IMR-90 (cell line): Measurements from ENCODE around the gene KCNIP1. TPM values are rescaled to one million over a fixed set of nuclear protein-coding genes. Genes with fewer than 3 reads are reported as not detected.

Source experiments
- ATAC-seq: fragments of 200-7000 bp; cut with Tn5 transposase; 2 replicates; pipeline ENCODE4 v1.9.1; 2020; ENCODE audit warnings: low read depth, mild to moderate bottlenecking, moderate library complexity
- BruUV-seq: library from RNA; stranded (reverse); fragments of 400-500 nt; replicated peaks from 2 replicates; lab custom pipeline; 2021; lab: Mats Ljungman, UMichigan
- CTCF ChIA-PET: fragments of 300-600 bp; formaldehyde crosslinking; extraction: SDS; loops from one replicate; lab custom pipeline; 2021; ENCODE audit warnings: antibody characterized with exemption; lab: Yijun Ruan, JAX
- POLR2A ChIA-PET: fragments of 300-600 bp; sonication (Branson Sonifier 250); formaldehyde crosslinking; loops from one replicate; lab custom pipeline; 2022; ENCODE audit warnings: antibody characterized with exemption; ENCODE audit not compliant: unreplicated experiment; lab: Charles Lee
- DNase-seq: peaks from one replicate; pipeline ENCODE4 v3.0.0; 2013
- H2AFZ ChIP-seq: replicated peaks from 2 replicates; pipeline ENCODE3; 2013; ENCODE audit warnings: low read length, mild to moderate bottlenecking; ENCODE audit not compliant: poor library complexity
- H2AK5ac ChIP-seq: 2 replicates; pipeline ENCODE4 v1.6.1; 2013; ENCODE audit warnings: low read depth, low read length, inconsistent platforms
- H2AK9ac ChIP-seq: replicated peaks from 2 replicates; pipeline ENCODE3; 2013; ENCODE audit warnings: mild to moderate bottlenecking, low read depth, low read length, moderate library complexity; ENCODE audit not compliant: poor library complexity
- H2BK120ac ChIP-seq: 2 replicates; pipeline ENCODE4 v1.6.1; 2013; ENCODE audit warnings: low read depth, low read length, inconsistent platforms
- H2BK15ac ChIP-seq: 3 replicates; pipeline ENCODE4 v1.6.1; 2013; ENCODE audit warnings: low read depth, low read length, inconsistent platforms
- H2BK20ac ChIP-seq: 2 replicates; pipeline ENCODE4 v1.6.1; 2013; ENCODE audit warnings: low read depth, mild to moderate bottlenecking, inconsistent platforms, low read length, moderate library complexity
- H2BK5ac ChIP-seq: 2 replicates; pipeline ENCODE4 v1.6.1; 2013; ENCODE audit warnings: mild to moderate bottlenecking, low read depth, low read length, inconsistent platforms; ENCODE audit not compliant: poor library complexity, severe bottlenecking
- H3K14ac ChIP-seq: replicated peaks from 2 replicates; pipeline ENCODE4 v1.6.1; 2013; ENCODE audit warnings: low read depth, low read length, inconsistent platforms
- H3K18ac ChIP-seq: 2 replicates; pipeline ENCODE4 v1.6.1; 2013; ENCODE audit warnings: low read depth, low read length, control low read depth
- H3K23ac ChIP-seq: 2 replicates; pipeline ENCODE4 v1.6.1; 2013; ENCODE audit warnings: low read depth, low read length, inconsistent platforms
- H3K27ac ChIP-seq: 2 replicates; pipeline ENCODE4 v1.5.1; 2013; ENCODE audit warnings: mild to moderate bottlenecking, control low read depth, low read length; ENCODE audit not compliant: insufficient read depth
- H3K27me3 ChIP-seq: 2 replicates; pipeline ENCODE4 v1.6.1; 2013; ENCODE audit warnings: low read length; ENCODE audit not compliant: control insufficient read depth, insufficient read depth
- H3K36me3 ChIP-seq: 2 replicates; pipeline ENCODE4 v1.6.1; 2013; ENCODE audit warnings: low read length, mixed read lengths; ENCODE audit not compliant: control insufficient read depth, insufficient read depth
- H3K4ac ChIP-seq: 2 replicates; pipeline ENCODE4 v1.6.1; 2013; ENCODE audit warnings: low read depth, low read length, inconsistent platforms
- H3K4me1 ChIP-seq: 2 replicates; pipeline ENCODE4 v1.6.1; 2013; ENCODE audit warnings: low read length, mixed read lengths; ENCODE audit not compliant: control insufficient read depth, insufficient read depth
- H3K4me2 ChIP-seq: 2 replicates; pipeline ENCODE4 v1.6.1; 2013; ENCODE audit warnings: low read depth, mild to moderate bottlenecking, control low read depth, low read length, moderate library complexity
- H3K4me3 ChIP-seq: 2 replicates; pipeline ENCODE4 v1.5.1; 2013; ENCODE audit warnings: low read depth, mild to moderate bottlenecking, control low read depth, low read length, moderate library complexity; ENCODE audit not compliant: insufficient read depth
- H3K56ac ChIP-seq: 2 replicates; pipeline ENCODE4 v1.6.1; 2013; ENCODE audit warnings: low read length, inconsistent platforms; ENCODE audit not compliant: insufficient read depth; ENCODE audit errors: extremely low read depth
- H3K79me1 ChIP-seq, 2 experiments: 2 replicates each; pipeline ENCODE4 v1.6.1; 2013; ENCODE audit warnings: low read length in 2 of 2, inconsistent platforms in 1 of 2, low read depth in 1 of 2
- H3K9ac ChIP-seq: 2 replicates; pipeline ENCODE4 v1.6.1; 2013; ENCODE audit warnings: low read depth, low read length, control low read depth
- H3K9me1 ChIP-seq: 2 replicates; pipeline ENCODE4 v1.6.1; 2013; ENCODE audit warnings: low read length, inconsistent platforms; ENCODE audit not compliant: insufficient read depth
- H3K9me3 ChIP-seq: 2 replicates; pipeline ENCODE4 v1.6.1; 2013; ENCODE audit warnings: low read length; ENCODE audit not compliant: control insufficient read depth, insufficient read depth
- H4K20me1 ChIP-seq: 2 replicates; pipeline ENCODE4 v1.6.1; 2013; ENCODE audit warnings: low read length, inconsistent platforms; ENCODE audit not compliant: insufficient read depth
- H4K5ac ChIP-seq: 2 replicates; pipeline ENCODE4 v1.6.1; 2013; ENCODE audit warnings: mild to moderate bottlenecking, low read depth, low read length, control low read depth
- H4K8ac ChIP-seq, 2 experiments: 2 replicates each; pipeline ENCODE4 v1.6.1; 2013; ENCODE audit warnings: low read depth in 2 of 2, low read length in 2 of 2, control low read depth in 1 of 2, inconsistent platforms in 1 of 2
- H4K91ac ChIP-seq: 2 replicates; pipeline ENCODE4 v1.6.1; 2013; ENCODE audit warnings: low read depth, low read length, inconsistent platforms; ENCODE audit not compliant: insufficient read depth
- BHLHE40 ChIP-seq: fragments of 150-350 bp; IDR thresholded peaks from 2 replicates; pipeline ENCODE4 v1.6.1; 2016; ENCODE audit warnings: mild to moderate bottlenecking, low read depth, low read length
- CEBPB ChIP-seq: IDR thresholded peaks from 2 replicates; pipeline ENCODE4 v1.6.1; 2012; ENCODE audit warnings: low read depth, low read length, improper control_type of control experiment
- CHD1 ChIP-seq: IDR thresholded peaks from 2 replicates; pipeline ENCODE4 v1.6.1; 2012; ENCODE audit warnings: low read depth, low read length, improper control_type of control experiment
- CTCF ChIP-seq: conservative IDR thresholded peaks from 2 replicates; pipeline ENCODE4 v1.5.1; 2012; ENCODE audit warnings: mild to moderate bottlenecking, low read depth, low read length, improper control_type of control experiment
- ELK1 ChIP-seq: fragments of 150-350 bp; IDR thresholded peaks from 2 replicates; pipeline ENCODE4 v1.6.1; 2016; ENCODE audit warnings: low read depth, mild to moderate bottlenecking, low read length, moderate library complexity, borderline replicate concordance
- FOS ChIP-seq: fragments of 150-350 bp; IDR thresholded peaks from 2 replicates; pipeline ENCODE4 v1.6.1; 2016; ENCODE audit warnings: low read depth, low read length
- MAFK ChIP-seq: IDR thresholded peaks from 2 replicates; pipeline ENCODE4 v1.6.1; 2012; ENCODE audit warnings: low read depth, low read length, improper control_type of control experiment
- MAZ ChIP-seq: IDR thresholded peaks from 2 replicates; pipeline ENCODE4 v1.6.1; 2012; ENCODE audit warnings: low read depth, mild to moderate bottlenecking, low read length, improper control_type of control experiment, moderate library complexity, borderline replicate concordance
- MXI1 ChIP-seq: IDR thresholded peaks from 2 replicates; pipeline ENCODE4 v1.6.1; 2012; ENCODE audit warnings: low read depth, mild to moderate bottlenecking, low read length, moderate library complexity, borderline replicate concordance
- NFE2L2 ChIP-seq: fragments of 150-350 bp; IDR thresholded peaks from 2 replicates; pipeline ENCODE4 v1.6.1; 2016; ENCODE audit warnings: low read depth, mild to moderate bottlenecking, low read length
- POLR2A ChIP-seq: IDR thresholded peaks from 2 replicates; pipeline ENCODE4 v1.6.1; 2012; ENCODE audit warnings: mild to moderate bottlenecking, low read depth, low read length
- RAD21 ChIP-seq: IDR thresholded peaks from 2 replicates; pipeline ENCODE4 v1.6.1; 2012; ENCODE audit warnings: low read length, improper control_type of control experiment
- RCOR1 ChIP-seq: IDR thresholded peaks from 2 replicates; pipeline ENCODE4 v1.6.1; 2012; ENCODE audit warnings: mild to moderate bottlenecking, low read length, improper control_type of control experiment; ENCODE audit not compliant: insufficient replicate concordance
- RFX5 ChIP-seq: IDR thresholded peaks from 2 replicates; pipeline ENCODE4 v1.8.0; 2012; ENCODE audit warnings: low read depth, mild to moderate bottlenecking, low read length, moderate library complexity
- SMC3 ChIP-seq: fragments of 150-350 bp; IDR thresholded peaks from 2 replicates; pipeline ENCODE4 v1.6.1; 2016; ENCODE audit warnings: low read depth, mild to moderate bottlenecking, antibody characterized with exemption, low read length, moderate library complexity
- USF2 ChIP-seq: fragments of 150-350 bp; IDR thresholded peaks from 2 replicates; pipeline ENCODE4 v1.6.1; 2017; ENCODE audit warnings: mild to moderate bottlenecking, antibody characterized with exemption, low read length, low read depth
- WGBS, 2 experiments: methylation state at CpG; one replicate each; pipeline versions ENCODE4 v1.1.5 to v1.1.7; 2013; ENCODE audit warnings: missing lambda C conversion rate in 2 of 2; ENCODE audit not compliant: insufficient read length in 1 of 2; ENCODE audit errors: extremely low coverage in 2 of 2; 5-methylcytosine and 5-hydroxymethylcytosine counted together
- dilution Hi-C: fragments of 300-500 bp; cut with HindIII; formaldehyde crosslinking; loops from one replicate; pipeline ENCODE4 v1.14.3; 2018; ENCODE audit warnings: low sequenced_read_pairs; ENCODE audit not compliant: unreplicated experiment
- in situ Hi-C: fragments of 300-500 bp; cut with MboI; formaldehyde crosslinking; loops from 3 replicates; pipeline ENCODE4 v1.14.3; 2019; ENCODE audit warnings: low sequenced_read_pairs, inconsistent platforms, mixed read lengths
- intact Hi-C: fragments of 100-400 bp; cut with micrococcal nuclease; formaldehyde crosslinking; loops from 2 replicates; pipeline ENCODE4 v1.10.0; 2022
- polyA plus RNA-seq, 3 experiments: library from polyadenylated mRNA; depleted of rRNA; stranded (reverse); fragments of >200 nt; gene quantifications; 2 replicates each; pipeline ENCODE4 v1.2.3, GENCODE V29; 2012; ENCODE audit warnings: low replicate concordance in 1 of 3
- total RNA-seq: library from RNA; depleted of rRNA; stranded (reverse); fragments of >200 nt; gene quantifications from 2 replicates; pipeline ENCODE4 v1.2.3, GENCODE V29; 2012

The KCNIP1 gene
- total and polyA plus RNA-seq, 2 of the 4 experiments (the other 2 are of a cell fraction), result not detected

- BruUV-seq, result no TSS peak
- Histone ChIP-seq H3K9me3 (no peaks in the 10 kb centered on the region), H2BK5ac (no peak overlapping the region), H3K18ac (no peak overlapping the region), H2AFZ (no peak overlapping the region), H4K8ac (no peak overlapping the region), H4K20me1 (no peaks in the 10 kb centered on the region), H3K9ac (no peak overlapping the region), H3K79me1 (no peaks in the 10 kb centered on the region), H3K4ac (no peak overlapping the region), H2AK5ac (no peak overlapping the region), H3K23ac (no peak overlapping the region), H3K27ac (no peak overlapping the region), H3K4me1 (no peaks in the 10 kb centered on the region), H2BK15ac (no peak overlapping the region), H3K14ac (no peak overlapping the region), H3K36me3 (no peaks in the 10 kb centered on the region), H2BK20ac (no peak overlapping the region), H4K91ac (no peak overlapping the region), H3K9me1 (no peaks in the 10 kb centered on the region), H2BK120ac (no peak overlapping the region), H3K56ac (no peak overlapping the region), H3K4me3 (no peak overlapping the region), H4K5ac (no peak overlapping the region), H2AK9ac (no peak overlapping the region), H3K4me2 (no peak overlapping the region), H3K27me3 (no peaks in the 10 kb centered on the region)
- no peak for DNase-seq
- intact Hi-C loops, result no loop called here
- in situ Hi-C loops, result no loop called here
- POLR2A ChIA-PET, result no interaction called here
- no peak for ATAC-seq
- no CpG with 5 or more reads among the region's 2 CpGs for WGBS, 2 experiments
- TF ChIP-seq MXI1 (no peak), SMC3 (no peak), MAZ (no peak), FOS (no peak), POLR2A (no peak), NFE2L2 (no peak), CEBPB (no peak), RCOR1 (no peak), CHD1 (no peak), RAD21 (no peak), CTCF (no peak), USF2 (no peak), ELK1 (no peak), RFX5 (no peak), MAFK (no peak), BHLHE40 (no peak)
- CTCF ChIA-PET, result interaction anchor here (1.2 kb wide), 1 partner anchor 12 kb away, joined by 3 read pairs; no protein-coding TSS in a partner anchor
- dilution Hi-C loops, result no loop called here
Measured at GRCh38 chr5:170650850-170651249, 147.0 kb downstream of the KCNIP1 start.
